Esophagus squamous epithelium (tissue), 5 donors: Measurements from ENCODE around the gene MSL1. TPM values are rescaled to one million over a fixed set of nuclear protein-coding genes. Genes with fewer than 3 reads are reported as not detected.

Experiments
- DNase-seq: peaks from one replicate; lab custom pipeline; 2025; lab: John Stamatoyannopoulos, UW
- H3K27ac ChIP-seq, 4 donors: fragments of 200-600 bp; sonication (generic); one replicate each; pipeline ENCODE4 v1.5.1; 2016 to 2019; ENCODE audit warnings: mild to moderate bottlenecking in 1 of 4
- H3K27me3 ChIP-seq, 4 donors: fragments of 200-600 bp; sonication (generic); 1 replicate in 3 of 4; 2 replicates in 1 of 4; pipeline versions ENCODE4 v1.5.1 to v1.6.0; 2017 to 2021; ENCODE audit warnings: antibody characterized with exemption in 1 of 4
- H3K36me3 ChIP-seq, 3 donors: fragments of 200-600 bp; sonication (generic); one replicate each; pipeline ENCODE4 v1.5.1; 2016 to 2019
- H3K4me1 ChIP-seq, 3 donors: fragments of 200-600 bp; sonication (generic); one replicate each; pipeline ENCODE4 v1.5.1; 2017 to 2019
- H3K4me3 ChIP-seq, 4 donors: fragments of 200-600 bp; sonication (generic); 1 replicate in 3 of 4; 2 replicates in 1 of 4; pipeline ENCODE4 v1.5.1; 2016 to 2019; ENCODE audit warnings: mild to moderate bottlenecking in 2 of 4, moderate library complexity in 1 of 4
- H3K9me3 ChIP-seq, 3 donors: fragments of 200-600 bp; sonication (generic); one replicate each; pipeline ENCODE4 v1.5.1; 2016 to 2019
- POLR2A ChIP-seq, 4 donors: fragments of 450-650 bp; IDR thresholded peaks; one replicate each; pipeline ENCODE4 v1.6.1; 2017; ENCODE audit warnings: antibody characterized with exemption in 4 of 4, mild to moderate bottlenecking in 4 of 4, moderate library complexity in 3 of 4
- WGBS, 2 donors: methylation state at CpG; one replicate each; pipeline ENCODE4 v1.1.5; 2018; 5-methylcytosine and 5-hydroxymethylcytosine counted together
- intact Hi-C: fragments of 100-400 bp; cut with DNase I; formaldehyde crosslinking; loops from one replicate; pipeline ENCODE4 v1.15.0; 2022
- total RNA-seq, 4 donors: library from RNA; depleted of rRNA; stranded (reverse); fragments of >200 nt; gene quantifications; one replicate each; pipeline ENCODE4 v1.1.0, GENCODE V29; 2016
- TF ChIP-seq, protein P1 (sequence below), 6 experiments: fragments of 450-650 bp in 4 of 6; fragments of 200-600 bp in 2 of 6; sonication (generic) in 2 of 6; IDR thresholded peaks; one replicate each; pipeline ENCODE4 v1.5.1; 2016 to 2019; ENCODE audit warnings: antibody characterized with exemption in 6 of 6, mild to moderate bottlenecking in 4 of 6, moderate library complexity in 4 of 6
- donor health status: DM: yes; HTN: yes; CAD: no.

The MSL1 gene
- total RNA-seq, 4 donors from 2014 or later = 41.5 to 59.9 (median 51.5) TPM

DNA sequence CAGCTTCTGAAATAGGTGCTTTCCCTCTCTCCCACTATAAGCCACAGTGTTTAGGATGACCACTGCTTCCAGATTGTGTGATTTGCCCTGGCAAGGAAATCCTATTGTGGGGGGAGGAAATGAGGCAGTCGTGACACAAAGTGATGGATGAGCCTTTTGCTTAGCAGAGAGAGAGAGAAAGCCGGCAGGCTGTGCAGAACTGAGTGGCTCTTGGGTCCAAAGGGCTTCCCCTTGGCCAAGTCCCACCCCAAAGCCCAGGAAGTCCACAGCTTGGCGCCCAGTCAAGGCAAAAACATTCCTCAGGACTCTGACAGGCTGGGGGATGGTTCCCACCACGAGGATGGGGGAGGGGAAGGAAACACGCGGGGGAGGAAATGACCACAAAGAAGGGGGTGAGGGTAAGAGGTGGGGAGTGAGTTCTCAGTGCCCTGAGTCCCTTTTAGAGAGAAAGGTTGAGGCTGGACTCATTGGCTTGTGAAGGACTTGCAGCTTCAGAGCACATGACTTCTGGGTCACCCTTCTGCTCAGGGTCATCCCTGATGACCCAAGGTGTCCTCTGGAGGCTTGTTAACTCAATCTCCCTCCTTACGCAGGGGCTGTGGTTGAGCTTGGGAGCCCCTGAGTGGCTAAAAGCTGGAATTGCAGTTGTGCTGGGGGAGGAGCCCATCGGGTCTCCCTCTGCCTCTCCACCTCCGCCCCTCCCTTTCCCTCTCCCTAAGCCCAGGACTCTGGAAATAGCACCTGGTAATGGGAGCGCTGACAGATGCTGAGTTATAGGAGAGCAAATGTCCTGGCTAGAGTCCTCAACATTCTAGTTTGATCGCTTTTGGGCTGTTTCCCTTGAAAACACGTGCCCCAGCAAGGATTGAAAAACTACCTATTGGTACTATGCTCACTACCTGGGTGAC, 10.3 kb upstream of the MSL1 start:
- Histone ChIP-seq H3K4me1 (peaks cover 60 to 86% (median 76%) of the 10 kb centered on the region in 3 donors), H3K9me3 (no peaks in the 10 kb centered on the region), H3K4me3 (peak overlapping the region in 2 of 4 donors; percentile 1 to 44), H3K27me3 (no peaks in the 10 kb centered on the region), H3K36me3 (no peaks in the 10 kb centered on the region), H3K27ac (peak overlapping the region; percentile 86 to 100 (median 96))
- intact Hi-C loops = loop anchor here (5.0 to 10.0 kb wide), 2 partner anchors 47 to 56 kb away; partner anchors contain the start of gene THRA
- 0 to 3% methylated on average over 8 of the region's 12 CpGs for WGBS, 2 donors
- no peak for DNase-seq
- TF ChIP-seq, protein P1, sequence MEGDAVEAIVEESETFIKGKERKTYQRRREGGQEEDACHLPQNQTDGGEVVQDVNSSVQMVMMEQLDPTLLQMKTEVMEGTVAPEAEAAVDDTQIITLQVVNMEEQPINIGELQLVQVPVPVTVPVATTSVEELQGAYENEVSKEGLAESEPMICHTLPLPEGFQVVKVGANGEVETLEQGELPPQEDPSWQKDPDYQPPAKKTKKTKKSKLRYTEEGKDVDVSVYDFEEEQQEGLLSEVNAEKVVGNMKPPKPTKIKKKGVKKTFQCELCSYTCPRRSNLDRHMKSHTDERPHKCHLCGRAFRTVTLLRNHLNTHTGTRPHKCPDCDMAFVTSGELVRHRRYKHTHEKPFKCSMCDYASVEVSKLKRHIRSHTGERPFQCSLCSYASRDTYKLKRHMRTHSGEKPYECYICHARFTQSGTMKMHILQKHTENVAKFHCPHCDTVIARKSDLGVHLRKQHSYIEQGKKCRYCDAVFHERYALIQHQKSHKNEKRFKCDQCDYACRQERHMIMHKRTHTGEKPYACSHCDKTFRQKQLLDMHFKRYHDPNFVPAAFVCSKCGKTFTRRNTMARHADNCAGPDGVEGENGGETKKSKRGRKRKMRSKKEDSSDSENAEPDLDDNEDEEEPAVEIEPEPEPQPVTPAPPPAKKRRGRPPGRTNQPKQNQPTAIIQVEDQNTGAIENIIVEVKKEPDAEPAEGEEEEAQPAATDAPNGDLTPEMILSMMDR (IDR thresholded peaks at IDR 0.05) = peak; percentile 79 to 93 (median 88)
- TF ChIP-seq POLR2A (IDR thresholded peaks at IDR 0.05) = peak in 2 of 4 donors; percentile 7 to 37

DNA sequence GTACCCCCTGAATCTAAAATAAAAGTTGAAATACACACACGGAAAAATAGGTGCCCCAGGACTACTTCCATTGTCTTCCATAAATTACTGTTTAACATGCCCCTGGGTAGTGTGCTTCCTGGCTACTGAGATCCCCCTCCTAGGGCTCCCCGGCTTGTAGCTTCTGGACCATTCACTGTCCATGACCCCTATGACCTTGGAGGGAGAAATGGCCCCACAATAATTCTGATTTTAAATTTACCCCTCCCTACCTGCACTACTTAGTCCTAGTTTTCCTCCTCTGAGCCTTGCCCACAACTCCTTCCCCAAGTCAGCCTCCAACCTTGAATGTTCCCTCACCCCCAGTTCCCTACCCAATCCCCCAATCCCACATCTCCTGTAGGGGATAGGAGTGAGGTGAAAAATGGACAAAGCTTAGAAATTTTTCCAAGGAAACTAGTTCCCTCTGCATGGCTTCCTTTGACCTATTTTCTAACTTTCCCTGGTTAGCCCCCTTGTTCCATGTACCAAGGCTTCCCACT, 9.5 kb upstream of the MSL1 start:
- Histone ChIP-seq H3K27ac (peak overlapping the region; percentile 86 to 100 (median 96)), H3K9me3 (no peaks in the 10 kb centered on the region), H3K4me1 (peaks cover 54 to 79% (median 68%) of the 10 kb centered on the region in 3 donors), H3K27me3 (no peaks in the 10 kb centered on the region), H3K4me3 (peak overlapping the region in 1 of 4 donors; percentile 67), H3K36me3 (no peaks in the 10 kb centered on the region)
- intact Hi-C loops = loop anchor here (5.0 to 10.0 kb wide), 2 partner anchors 47 to 55 kb away; partner anchors contain the start of gene THRA
- no peak for TF ChIP-seq POLR2A (IDR thresholded peaks at IDR 0.05)
- TF ChIP-seq, protein P1 (IDR thresholded peaks at IDR 0.05) = no peak
- DNase-seq = no peak
- WGBS, 2 donors = 7 to 9% methylated on average over 2 of the region's 2 CpGs

DNA sequence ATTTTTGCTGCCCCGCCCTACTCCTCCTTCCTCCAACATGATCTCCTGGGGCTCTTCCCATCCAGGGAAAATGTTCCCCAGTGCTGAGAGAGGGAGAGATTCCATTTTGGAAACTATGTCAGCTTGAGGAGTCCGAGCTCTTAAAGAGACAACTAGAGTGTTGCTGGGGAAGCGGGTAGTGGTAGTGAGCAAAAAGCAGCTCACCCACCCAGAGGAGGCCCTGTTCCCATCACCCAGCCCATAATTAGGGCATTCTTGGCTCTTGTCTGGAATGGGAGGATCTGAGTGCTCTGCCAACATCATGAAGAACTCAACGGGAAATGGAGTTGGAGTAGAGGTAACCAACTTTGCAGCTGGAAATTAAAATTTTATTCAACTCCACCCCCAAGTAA, 9.1 kb upstream of the MSL1 start:
- H3K4me3 ChIP-seq = peak overlapping the region in 2 of 4 donors; percentile 48 to 67
- H3K27ac ChIP-seq = peak overlapping the region; percentile 86 to 100 (median 96)
- no peaks in the 10 kb centered on the region for H3K9me3 ChIP-seq
- no peaks in the 10 kb centered on the region for H3K27me3 ChIP-seq
- H3K36me3 ChIP-seq = no peaks in the 10 kb centered on the region
- intact Hi-C loops = loop anchor here (5.0 to 10.0 kb wide), 2 partner anchors 48 to 55 kb away; partner anchors contain the start of gene THRA
- TF ChIP-seq, protein P1 (IDR thresholded peaks at IDR 0.05) = no peak
- TF ChIP-seq POLR2A (IDR thresholded peaks at IDR 0.05) = no peak
- WGBS, 2 donors = 24 to 25% methylated on average over 2 of the region's 4 CpGs
- H3K4me1 ChIP-seq = peaks cover 49 to 74% (median 63%) of the 10 kb centered on the region in 3 donors
- no peak for DNase-seq

- intact Hi-C loops = loop anchor here (5.0 to 10.0 kb wide), 2 partner anchors 49 to 54 kb away; partner anchors contain the start of gene THRA
- WGBS, 2 donors = 0 to 3% methylated on average over 15 to 17 of the region's 17 CpGs
- H3K27ac ChIP-seq = peak overlapping the region; percentile 86 to 100 (median 96)
- peak; percentile 77 for DNase-seq
- TF ChIP-seq, protein P1 (IDR thresholded peaks at IDR 0.05) = peak; percentile 74 to 98 (median 96)
- TF ChIP-seq POLR2A (IDR thresholded peaks at IDR 0.05) = peak in 1 of 4 donors; percentile 20
- peaks cover 45 to 68% (median 58%) of the 10 kb centered on the region in 3 donors for H3K4me1 ChIP-seq
- H3K36me3 ChIP-seq = no peaks in the 10 kb centered on the region
- peak overlapping the region; percentile 28 to 67 (median 48) for H3K4me3 ChIP-seq
- H3K27me3 ChIP-seq = no peaks in the 10 kb centered on the region
- no peaks in the 10 kb centered on the region for H3K9me3 ChIP-seq
Measured at GRCh38 chr17:40113110-40113906, 8.5 kb upstream of the MSL1 start.
